Measurements from ENCODE around the gene TBC1D2B.
A peak's percentile ranks its signal among the peaks of the same experiment; 100 is the strongest.
"Not testable (repeated sequence)": the region's sequence is repeated elsewhere in the genome, so short reads cannot be mapped to it uniquely, and the experiment has no call there.

TBC1D2B gene

GRCh38 chr15:77999486-77999885 is 78.0 kb downstream of the TBC1D2B start:
- no peak for DNase-seq

DNA sequence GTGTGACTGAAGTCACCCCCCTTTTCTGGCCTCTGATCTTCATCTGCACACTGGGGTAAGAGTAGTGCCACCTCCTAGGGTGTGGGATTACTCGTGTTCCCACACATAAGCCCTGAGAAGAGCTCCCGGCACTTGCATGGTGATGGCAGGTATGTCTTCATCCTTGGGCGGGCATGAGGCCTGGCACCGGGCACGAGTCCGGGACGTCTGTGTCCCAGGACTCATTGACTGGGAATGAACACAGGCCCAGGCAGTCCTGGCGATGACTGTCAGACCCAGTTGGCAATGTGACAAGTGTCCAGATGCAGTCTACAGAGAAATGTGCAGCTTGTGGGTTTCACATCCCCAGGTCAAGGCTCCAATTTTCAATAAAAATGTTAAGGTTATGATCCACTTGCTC is 78.9 kb downstream of the TBC1D2B start:
- DNase-seq, result no peak

GRCh38 chr15:77997761-77998554 is 79.6 kb downstream of the TBC1D2B start:
- DNase-seq, result not testable (repeated sequence)

- DNase-seq, result not testable (repeated sequence)
Measured at GRCh38 chr15:77997221-77997620, 80.3 kb downstream of the TBC1D2B start.

DNA sequence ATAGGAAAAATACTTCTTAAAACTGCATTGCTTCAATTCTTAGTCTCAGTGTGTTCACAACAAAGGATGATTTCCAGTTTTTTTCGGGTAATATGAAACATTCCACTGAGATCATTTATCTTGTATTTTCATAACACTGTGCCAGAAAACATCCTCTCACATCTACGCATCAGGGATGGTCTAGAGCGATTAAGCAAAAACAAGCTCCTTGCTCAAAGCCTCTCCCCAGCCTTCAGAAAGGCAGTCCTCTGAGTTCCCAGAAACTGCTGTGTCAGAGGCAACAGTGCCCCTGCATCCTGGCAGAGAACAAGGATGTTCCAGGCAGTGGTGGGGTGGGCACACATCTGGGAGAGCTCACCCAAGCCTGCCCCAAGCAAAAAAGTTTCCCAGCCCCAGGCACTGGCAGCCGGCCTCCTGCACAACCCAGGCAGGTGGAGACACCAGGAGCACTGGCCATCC is 80.8 kb downstream of the TBC1D2B start:
- not testable (repeated sequence) for DNase-seq

DNA sequence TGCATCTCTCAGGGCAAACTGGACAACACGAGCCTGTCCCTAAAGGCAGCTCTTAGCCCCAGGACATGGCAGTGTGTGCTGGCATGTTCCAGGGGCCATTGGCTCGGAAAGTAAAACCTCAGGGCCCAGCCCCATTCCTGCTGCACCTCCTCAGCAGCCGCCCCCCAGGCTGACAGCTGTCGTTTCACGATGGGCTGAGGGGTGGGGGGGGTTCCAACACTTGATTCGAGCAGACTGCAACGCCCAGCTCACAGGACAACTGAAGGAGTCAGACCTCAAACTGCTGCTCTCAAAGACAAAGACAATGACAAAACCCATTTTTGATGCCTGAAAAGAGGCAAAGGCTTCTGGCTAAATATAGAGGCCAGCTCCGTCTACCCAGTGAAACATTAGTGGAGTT is 81.3 kb downstream of the TBC1D2B start:
- DNase-seq, result not testable (repeated sequence)

- DNase-seq, result not testable (repeated sequence)
Measured at GRCh38 chr15:77995537-77995918, 82.0 kb downstream of the TBC1D2B start.

DNA sequence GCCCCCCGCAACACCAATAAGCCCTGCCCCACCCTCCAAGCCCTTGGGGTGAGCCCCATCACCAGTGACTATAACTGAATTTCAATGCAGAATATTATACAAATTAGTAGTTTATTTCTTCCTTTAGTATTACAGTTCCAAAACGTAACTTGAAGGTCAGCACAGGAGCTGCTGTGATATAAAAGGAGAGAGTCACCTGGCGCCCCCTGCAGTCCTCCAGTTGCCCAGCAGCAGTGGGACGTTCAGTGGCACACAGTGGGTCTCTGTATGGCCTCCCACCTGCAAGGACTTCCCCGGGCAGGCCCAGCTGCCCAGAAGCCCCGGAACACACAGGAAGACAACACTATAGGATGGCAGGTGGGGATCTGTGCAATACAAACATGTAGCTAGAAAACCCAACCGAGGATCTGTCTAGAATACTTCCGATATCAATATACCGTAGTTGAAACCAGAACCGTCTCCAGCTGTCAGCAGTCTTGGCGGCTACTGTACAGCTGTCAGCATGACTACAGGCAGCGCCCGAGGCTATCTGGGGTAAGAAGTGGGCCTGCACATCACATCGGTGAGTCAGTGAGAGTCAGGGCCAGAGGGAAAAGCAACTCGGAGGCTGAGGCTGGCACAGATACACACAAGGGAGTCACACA is 82.5 kb downstream of the TBC1D2B start:
- DNase-seq, result not testable (repeated sequence)

GRCh38 chr15:77993970-77994693 is 83.4 kb downstream of the TBC1D2B start:
- peak; percentile 19 to 20 for DNase-seq

DNA sequence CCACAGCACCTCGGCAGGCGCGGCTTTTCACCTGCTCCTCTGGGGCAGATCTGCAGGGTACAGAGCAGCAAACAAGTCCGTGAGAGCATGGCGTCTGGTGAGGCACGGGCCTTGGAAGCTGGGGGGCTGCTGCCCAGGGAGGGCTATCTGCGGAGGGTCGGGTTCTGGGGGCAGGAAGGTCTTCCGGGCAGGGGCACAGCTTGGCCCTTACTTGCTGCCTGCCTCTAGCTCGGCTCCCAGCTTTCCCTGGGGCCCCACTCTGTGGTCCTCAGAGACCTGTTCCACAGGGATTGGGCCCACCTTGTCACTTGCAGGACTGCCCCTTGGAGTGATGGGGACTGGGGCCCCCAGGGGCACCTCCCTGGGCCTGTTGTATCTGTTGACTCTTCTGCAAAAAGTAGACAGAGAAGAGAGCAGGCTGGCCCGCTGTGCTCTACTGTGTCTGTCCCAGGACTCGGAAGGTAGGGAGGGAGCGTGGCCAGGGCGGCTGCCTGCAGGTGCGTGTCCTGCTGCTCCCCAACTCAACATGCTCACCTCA is 84.1 kb downstream of the TBC1D2B start:
- no peak for DNase-seq

DNA sequence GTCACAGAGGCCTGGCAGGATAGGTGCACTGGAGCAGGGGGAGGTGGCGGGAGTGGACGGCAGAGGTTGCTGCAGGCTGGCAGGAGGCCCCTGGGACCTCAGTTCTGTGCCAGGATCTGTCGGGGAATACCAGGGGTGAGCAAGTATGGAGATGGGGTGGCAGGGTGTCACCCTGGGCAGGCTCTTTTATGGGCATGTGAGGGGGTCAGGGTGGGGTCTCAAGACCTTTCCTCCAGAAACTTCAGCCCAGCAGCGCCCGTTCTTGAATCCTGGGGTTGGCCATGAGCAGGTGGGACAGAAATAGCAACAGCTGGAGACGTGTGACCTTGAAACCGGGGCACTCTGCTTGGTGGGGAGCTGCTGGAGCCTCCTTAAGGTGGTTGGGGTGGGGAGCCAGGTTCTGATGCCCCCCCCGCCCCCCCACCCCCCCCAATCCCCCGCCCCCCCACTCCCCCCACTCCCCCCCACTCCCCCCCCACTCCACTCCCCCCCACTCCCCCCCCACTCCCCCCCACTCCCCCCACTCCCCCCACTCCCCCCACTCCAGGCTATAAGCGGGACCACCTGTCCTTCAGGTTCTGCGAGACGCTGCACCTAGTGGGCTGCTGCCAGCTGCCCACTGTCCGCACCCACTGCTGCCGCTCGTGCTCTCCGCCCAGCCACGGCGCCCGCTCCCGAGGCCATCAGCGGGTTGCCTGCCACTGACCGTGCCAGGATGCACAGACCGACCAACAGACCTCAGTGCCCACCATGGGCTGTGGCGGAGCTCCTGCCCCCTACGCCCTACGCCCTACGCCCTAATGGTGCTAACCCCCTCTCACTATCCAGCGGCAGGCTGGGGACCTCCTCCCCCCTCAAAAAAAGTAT is 84.9 kb downstream of the TBC1D2B start:
- no peak for DNase-seq

DNA sequence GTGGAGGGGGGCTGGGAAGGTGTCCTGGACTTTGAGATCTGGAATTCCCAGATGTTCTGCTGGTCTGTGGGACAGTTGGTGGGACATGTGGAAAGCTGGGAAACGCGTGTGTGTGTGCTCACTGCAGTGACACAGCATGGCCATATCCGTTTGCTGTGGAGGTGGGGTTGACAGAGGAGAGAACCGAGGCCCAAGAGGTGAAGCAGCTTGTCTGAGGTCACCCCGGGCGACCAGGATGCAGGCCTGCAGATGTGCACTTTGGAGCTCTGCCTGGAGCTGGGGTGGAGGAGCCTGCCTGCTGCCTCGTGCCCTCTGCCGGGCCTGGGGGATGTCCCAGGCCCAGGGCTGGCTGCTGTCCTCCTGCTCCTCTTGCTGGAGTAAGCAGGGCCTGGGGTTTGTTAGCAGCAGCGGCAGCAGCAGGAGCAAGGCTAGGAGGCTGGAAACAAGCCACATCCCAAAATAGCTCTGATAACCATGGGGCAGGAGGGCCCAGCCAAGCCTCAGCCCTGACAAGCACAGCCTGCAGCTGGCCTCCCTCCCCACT is 85.8 kb downstream of the TBC1D2B start:
- DNase-seq, result not testable (repeated sequence)

DNA sequence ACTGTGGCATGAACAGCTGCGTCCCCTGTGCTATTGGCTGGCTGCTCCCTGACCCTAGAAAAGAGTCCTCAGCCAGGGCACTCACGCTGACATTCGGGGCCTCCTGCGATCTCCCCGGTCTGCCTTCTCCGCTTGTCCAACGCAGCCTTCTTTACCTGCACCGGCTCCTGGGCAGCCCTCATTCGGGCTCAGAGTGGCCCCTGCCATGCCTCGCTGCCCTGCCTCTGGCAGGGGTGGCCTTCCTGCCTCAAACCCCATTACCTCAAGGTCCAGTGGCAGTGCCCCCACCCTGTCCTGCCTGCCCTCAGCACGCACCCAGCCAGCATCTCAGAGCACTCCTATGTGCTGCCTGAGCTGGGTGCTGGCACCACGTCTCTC is 86.5 kb downstream of the TBC1D2B start:
- no peak for DNase-seq

GRCh38 chr15:77989296-77990143 is 88.0 kb downstream of the TBC1D2B start:
- DNase-seq, result no peak

DNA sequence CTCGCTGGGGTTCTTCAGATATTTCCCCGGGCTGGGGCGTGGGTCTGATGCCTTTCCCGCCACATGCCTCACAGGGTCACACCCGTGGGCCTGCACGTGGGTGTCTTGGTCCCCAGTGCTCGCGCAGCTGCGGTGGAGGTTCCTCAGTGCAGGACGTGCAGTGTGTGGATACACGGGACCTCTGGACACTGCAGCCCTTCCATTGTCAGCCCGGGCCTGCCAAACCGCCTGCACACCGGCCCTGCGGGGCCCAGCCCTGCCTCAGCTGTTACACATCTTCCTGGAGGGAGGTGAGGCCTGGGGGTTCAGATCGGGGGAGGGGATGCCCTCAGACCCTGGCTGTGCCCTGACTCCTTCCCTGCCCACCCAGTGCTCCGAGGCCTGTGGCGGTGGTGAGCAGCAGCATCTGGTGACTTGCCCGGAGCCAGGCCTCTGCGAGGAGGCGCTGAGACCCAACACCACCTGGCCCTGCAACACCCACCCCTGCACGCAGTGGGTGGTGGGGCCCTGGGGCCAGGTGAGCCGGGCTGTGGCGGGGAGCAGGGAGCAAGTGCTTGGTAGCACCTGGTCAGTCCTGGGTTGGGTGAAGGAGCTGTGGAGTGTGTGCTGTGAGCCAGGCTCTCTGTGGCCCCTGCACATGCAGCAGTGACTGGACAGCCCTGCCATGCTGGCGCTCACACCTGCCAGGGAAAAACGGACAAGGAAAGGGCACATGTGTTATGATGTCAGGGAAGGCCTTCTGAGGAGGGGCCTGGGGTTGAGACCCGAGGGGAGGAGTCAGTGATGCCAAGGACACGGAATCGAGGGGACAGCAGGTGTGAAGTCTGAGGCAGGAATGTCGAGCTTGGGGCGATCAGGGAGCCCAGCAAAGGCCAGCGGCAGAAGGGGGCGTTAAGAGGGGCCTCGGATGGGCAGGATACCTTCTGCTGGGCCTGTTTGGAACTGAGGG is 88.9 kb downstream of the TBC1D2B start:
- DNase-seq, result no peak

DNA sequence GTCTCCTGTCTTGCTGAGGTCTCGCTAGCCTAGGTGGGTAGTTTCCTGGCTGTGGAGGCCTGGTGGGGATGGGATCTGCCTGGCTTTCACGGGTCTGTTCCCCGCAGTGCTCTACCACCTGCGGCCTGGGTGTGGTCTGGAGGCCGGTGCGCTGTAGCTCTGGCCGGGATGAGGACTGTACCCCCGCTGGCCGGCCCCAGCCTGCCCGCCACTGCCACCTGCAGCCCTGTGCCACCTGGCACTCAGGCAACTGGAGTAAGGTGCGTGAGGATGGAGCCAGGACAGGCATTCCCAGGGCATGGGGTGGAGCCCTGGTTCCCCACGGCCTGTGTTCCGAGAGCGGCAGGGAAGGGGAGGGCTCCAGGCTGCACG is 89.8 kb downstream of the TBC1D2B start:
- not testable (repeated sequence) for DNase-seq

DNA sequence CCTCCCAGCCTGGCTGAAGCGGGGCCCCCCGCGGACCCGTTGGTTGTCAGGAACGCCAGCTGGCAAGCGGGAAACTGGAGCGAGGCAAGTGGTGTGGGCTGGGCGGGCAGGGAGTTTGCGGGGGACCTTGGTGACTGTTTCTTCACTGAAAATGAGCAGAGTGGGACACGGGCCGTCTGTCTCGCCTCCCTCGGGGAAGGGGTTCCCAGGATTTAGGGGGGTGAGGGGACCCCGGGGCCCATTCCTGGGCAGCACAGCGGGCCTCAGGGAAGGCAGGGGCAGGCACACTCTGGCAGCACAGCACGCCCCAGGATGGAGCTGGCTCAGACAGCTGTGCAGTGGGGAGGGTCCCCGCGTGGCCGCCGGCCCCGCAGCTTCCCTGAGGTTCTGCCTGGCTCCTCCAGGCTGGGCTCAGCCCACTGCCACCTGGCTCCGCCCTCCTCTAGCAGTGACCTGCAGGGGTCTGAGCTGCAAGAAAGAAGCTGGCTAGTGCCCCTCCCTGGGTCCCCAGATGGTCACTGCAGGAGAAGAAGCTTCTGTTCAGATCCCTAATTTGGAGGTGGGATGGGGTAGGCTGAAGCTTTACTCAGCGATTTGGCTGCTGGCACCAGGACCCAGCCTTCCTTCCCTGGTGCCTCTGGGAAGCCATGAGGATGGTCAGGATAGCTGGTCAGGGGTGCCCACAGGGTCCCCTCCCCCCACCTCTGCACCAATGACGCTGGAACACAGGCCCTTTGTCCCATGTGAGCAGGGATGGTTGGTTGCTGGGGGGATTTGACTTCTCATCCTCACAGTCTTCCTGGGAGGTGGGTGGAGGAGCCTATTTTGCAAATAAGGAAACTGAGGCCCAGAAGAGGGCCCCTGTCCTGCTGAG is 90.4 kb downstream of the TBC1D2B start:
- DNase-seq, result no peak

DNA sequence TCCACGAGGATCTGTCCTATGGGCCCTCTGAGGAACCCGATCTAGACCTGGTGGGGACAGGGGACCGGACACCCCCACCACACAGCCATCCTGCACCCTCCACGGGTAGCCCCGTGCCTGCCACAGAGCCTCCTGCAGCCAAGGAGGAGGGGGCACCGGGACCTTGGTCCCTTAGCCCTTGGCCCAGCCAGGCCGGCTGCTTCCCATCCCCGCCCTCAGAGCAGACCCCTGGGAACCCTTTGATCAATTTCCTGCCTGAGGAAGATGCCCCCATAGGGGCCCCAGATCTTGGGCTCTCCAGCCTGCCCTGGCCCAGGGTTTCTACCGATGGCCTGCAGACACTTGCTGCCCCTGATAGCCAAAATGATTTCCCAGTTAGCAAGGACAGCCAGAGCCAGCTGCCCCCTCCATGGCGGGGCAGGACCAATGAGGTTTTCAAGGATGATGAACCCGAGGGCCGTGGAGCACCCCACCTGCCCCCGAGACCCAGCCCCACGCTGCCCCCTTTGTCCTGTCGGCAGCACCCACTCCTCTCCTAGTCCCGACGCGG is 91.5 kb downstream of the TBC1D2B start:
- DNase-seq, result no peak

All from activated CD4-positive, alpha-beta T cell treated with anti-CD3 and anti-CD28 coated beads, Interleukin-2, amount 50 U/mL, for 48 hours (primary cell).